CD14-positive monocyte (primary cell): ENCODE data around the gene AHSA1. TPM values are rescaled to one million over a fixed set of nuclear protein-coding genes. Genes with fewer than 3 reads are reported as not detected.

Source experiments
- DNase-seq, 3 donors: peaks; one replicate each; pipeline ENCODE4 v3.0.0-alpha.2; 2011 to 2022
- H2AFZ ChIP-seq: 2 replicates; pipeline ENCODE4 v1.6.0; 2012; ENCODE audit warnings: mild to moderate bottlenecking, low read depth, low read length, inconsistent platforms; ENCODE audit not compliant: insufficient read depth, poor library complexity, severe bottlenecking
- H3K27ac ChIP-seq, 2 donors: 1 replicate in 1 of 2; 2 replicates in 1 of 2; pipeline ENCODE4 v1.5.1; 2012 to 2013; ENCODE audit warnings: low read length in 2 of 2, control low read depth in 1 of 2, inconsistent platforms in 1 of 2, low read depth in 1 of 2, mild to moderate bottlenecking in 1 of 2
- H3K27me3 ChIP-seq, 2 donors: one replicate each; pipeline versions ENCODE4 v1.6.0 to v1.6.1; 2011 to 2013; ENCODE audit warnings: low read length in 2 of 2; ENCODE audit not compliant: control insufficient read depth in 2 of 2, insufficient read depth in 2 of 2
- H3K36me3 ChIP-seq, 2 donors: replicated peaks in 1 of 2; 1 replicate in 1 of 2; 2 replicates in 1 of 2; pipeline versions ENCODE4 v1.5.1 to v1.6.1; 2012 to 2013; ENCODE audit warnings: low read length in 2 of 2, control low read depth in 1 of 2, inconsistent platforms in 1 of 2, mild to moderate bottlenecking in 1 of 2; ENCODE audit not compliant: insufficient read depth in 2 of 2, control insufficient read depth in 1 of 2
- H3K4me1 ChIP-seq, 2 donors: 1 replicate in 1 of 2; 2 replicates in 1 of 2; pipeline versions ENCODE4 v1.5.1 to v1.6.1; 2012 to 2013; ENCODE audit warnings: low read length in 2 of 2, control low read depth in 1 of 2, inconsistent platforms in 1 of 2, mild to moderate bottlenecking in 1 of 2, moderate library complexity in 1 of 2; ENCODE audit not compliant: insufficient read depth in 2 of 2, control insufficient read depth in 1 of 2
- H3K4me2 ChIP-seq: replicated peaks from 2 replicates; pipeline ENCODE3; 2012; ENCODE audit warnings: low read length, moderate library complexity, mild to moderate bottlenecking; ENCODE audit not compliant: poor library complexity, severe bottlenecking; ENCODE audit errors: extremely low read depth
- H3K4me3 ChIP-seq, 3 experiments: fragments of 200-600 bp in 1 of 3; sonication (generic) in 1 of 3; replicated peaks in 1 of 3; 1 replicate in 2 of 3; 2 replicates in 1 of 3; pipeline ENCODE4 v1.5.1; 2011 to 2013; ENCODE audit warnings: low read length in 3 of 3, mild to moderate bottlenecking in 3 of 3, control low read depth in 2 of 3, low read depth in 2 of 3, inconsistent platforms in 1 of 3, moderate library complexity in 1 of 3
- H3K79me2 ChIP-seq: 2 replicates; pipeline ENCODE4 v1.6.0; 2012; ENCODE audit warnings: mild to moderate bottlenecking, control low read depth, inconsistent platforms, low read length, moderate library complexity; ENCODE audit not compliant: insufficient read depth
- H3K9ac ChIP-seq: 2 replicates; pipeline ENCODE4 v1.6.0; 2017; ENCODE audit warnings: low read length, mild to moderate bottlenecking; ENCODE audit not compliant: insufficient read depth, poor library complexity, severe bottlenecking
- H3K9me3 ChIP-seq, 2 donors: replicated peaks in 1 of 2; 1 replicate in 1 of 2; 2 replicates in 1 of 2; pipeline versions ENCODE4 v1.5.1 to v1.6.1; 2012 to 2013; ENCODE audit warnings: low read length in 2 of 2, control low read depth in 1 of 2; ENCODE audit not compliant: control insufficient read depth in 1 of 2, insufficient read depth in 1 of 2
- H4K20me1 ChIP-seq: 2 replicates; pipeline ENCODE4 v1.6.0; 2012; ENCODE audit warnings: mild to moderate bottlenecking, low read length, control low read depth, moderate library complexity; ENCODE audit not compliant: insufficient read depth
- H3K27ac Mint-ChIP-seq, 7 donors: one replicate each; pipeline ENCODE4 v1.8.0; 2020; ENCODE audit warnings: mild to moderate bottlenecking in 7 of 7, mixed read lengths in 7 of 7, moderate library complexity in 6 of 7, inconsistent platforms in 2 of 7
- H3K27me3 Mint-ChIP-seq, 3 donors: one replicate each; pipeline ENCODE4 v1.8.0; 2021 to 2022; ENCODE audit warnings: low read depth in 3 of 3, mild to moderate bottlenecking in 3 of 3, mixed read lengths in 3 of 3, moderate library complexity in 3 of 3, inconsistent platforms in 1 of 3
- H3K36me3 Mint-ChIP-seq, 2 donors: one replicate each; pipeline ENCODE4 v1.8.0; 2020; ENCODE audit warnings: mixed read lengths in 2 of 2, inconsistent platforms in 1 of 2, mild to moderate bottlenecking in 1 of 2
- H3K4me1 Mint-ChIP-seq: one replicate; pipeline ENCODE4 v1.8.0; 2020; ENCODE audit warnings: mild to moderate bottlenecking, mixed read lengths
- H3K4me3 Mint-ChIP-seq, 2 donors: one replicate each; pipeline ENCODE4 v1.8.0; 2020; ENCODE audit warnings: mild to moderate bottlenecking in 2 of 2, mixed read lengths in 2 of 2, moderate library complexity in 1 of 2
- H3K9me3 Mint-ChIP-seq, 7 donors: one replicate each; pipeline ENCODE4 v1.8.0; 2020 to 2022; ENCODE audit warnings: mixed read lengths in 7 of 7, mild to moderate bottlenecking in 6 of 7, moderate library complexity in 6 of 7, inconsistent platforms in 2 of 7
- WGBS: methylation state at CpG from one replicate; pipeline ENCODE4 v1.1.5; 2013; ENCODE audit warnings: missing lambda C conversion rate; ENCODE audit not compliant: insufficient coverage; 5-methylcytosine and 5-hydroxymethylcytosine counted together
- intact Hi-C, 2 donors: fragments of 100-400 bp; cut with micrococcal nuclease; formaldehyde crosslinking; loops; one replicate each; pipeline versions ENCODE4 v1.15.0 to v1.15.1; 2023
- polyA plus RNA-seq, 3 donors: library from polyadenylated mRNA; depleted of rRNA in 1 of 3; unstranded in 2 of 3; stranded (reverse) in 1 of 3; fragments of 300-500 nt in 2 of 3; fragments of >200 nt in 1 of 3; fragmentation: Illumina TruSeq in 2 of 3; gene quantifications; 1 replicate in 2 of 3; 2 replicates in 1 of 3; pipeline ENCODE4 v1.2.3, GENCODE V29; 2012 to 2021
- TF ChIP-seq, protein P1 (sequence below): fragments of 200-600 bp; IDR thresholded peaks from one replicate; pipeline ENCODE4 v1.8.0; 2022; ENCODE audit warnings: antibody characterized with exemption, mild to moderate bottlenecking

AHSA1 gene
- polyA plus RNA-seq, 3 donors = 59.5 to 72.5 (median 71.5) TPM

DNA sequence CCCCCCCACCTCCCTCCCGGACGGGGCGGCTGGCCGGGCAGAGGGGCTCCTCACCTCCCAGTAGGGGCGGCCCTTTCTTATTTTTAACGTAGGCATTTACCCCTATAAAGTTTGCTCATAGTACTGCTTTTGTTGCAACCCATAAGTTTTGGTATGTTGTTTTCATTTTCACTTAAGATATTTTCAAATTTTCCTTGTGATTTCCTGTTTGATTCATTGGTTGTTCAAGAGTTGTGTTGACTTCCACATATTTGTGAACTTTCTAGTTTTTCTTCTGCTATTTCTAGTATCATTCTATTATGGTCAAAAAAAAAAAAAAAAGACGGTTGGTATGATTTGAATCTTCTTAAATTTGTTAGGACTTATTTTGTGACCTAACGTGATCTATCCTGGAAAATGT, 41.1 kb upstream of the AHSA1 start:
- H3K4me3 ChIP-seq = peak overlapping the region in 1 of 3 experiments; percentile 20
- no peak overlapping the region for H2AFZ ChIP-seq
- WGBS = no CpG with 5 or more reads among the region's 8 CpGs
- peak overlapping the region in 1 of 2 donors; percentile 31 for H3K27ac ChIP-seq
- H3K9ac ChIP-seq = no peak overlapping the region
- no peak for DNase-seq
- H3K4me1 ChIP-seq = peaks cover 0 to 7% of the 10 kb centered on the region in 2 donors
- no peaks in the 10 kb centered on the region for H3K27me3 ChIP-seq
- Mint-ChIP-seq H3K36me3 (peaks cover 8 to 14% of the 10 kb centered on the region in 2 donors), H3K9me3 (peaks cover 13 to 27% (median 20%) of the 10 kb centered on the region in 7 donors), H3K27ac (peak overlapping the region in 1 of 7 donors; percentile 5), H3K4me3 (peak overlapping the region in 1 of 2 donors; percentile 54), H3K27me3 (no peaks in the 10 kb centered on the region), H3K4me1 (peaks cover 14% of the 10 kb centered on the region)
- H3K9me3 ChIP-seq = peaks cover 19 to 24% of the 10 kb centered on the region in 2 donors
- H3K36me3 ChIP-seq = peaks cover 5 to 16% of the 10 kb centered on the region in 2 donors
- no peaks in the 10 kb centered on the region for H3K79me2 ChIP-seq
- H3K4me2 ChIP-seq = no peak overlapping the region
- TF ChIP-seq, protein P1, sequence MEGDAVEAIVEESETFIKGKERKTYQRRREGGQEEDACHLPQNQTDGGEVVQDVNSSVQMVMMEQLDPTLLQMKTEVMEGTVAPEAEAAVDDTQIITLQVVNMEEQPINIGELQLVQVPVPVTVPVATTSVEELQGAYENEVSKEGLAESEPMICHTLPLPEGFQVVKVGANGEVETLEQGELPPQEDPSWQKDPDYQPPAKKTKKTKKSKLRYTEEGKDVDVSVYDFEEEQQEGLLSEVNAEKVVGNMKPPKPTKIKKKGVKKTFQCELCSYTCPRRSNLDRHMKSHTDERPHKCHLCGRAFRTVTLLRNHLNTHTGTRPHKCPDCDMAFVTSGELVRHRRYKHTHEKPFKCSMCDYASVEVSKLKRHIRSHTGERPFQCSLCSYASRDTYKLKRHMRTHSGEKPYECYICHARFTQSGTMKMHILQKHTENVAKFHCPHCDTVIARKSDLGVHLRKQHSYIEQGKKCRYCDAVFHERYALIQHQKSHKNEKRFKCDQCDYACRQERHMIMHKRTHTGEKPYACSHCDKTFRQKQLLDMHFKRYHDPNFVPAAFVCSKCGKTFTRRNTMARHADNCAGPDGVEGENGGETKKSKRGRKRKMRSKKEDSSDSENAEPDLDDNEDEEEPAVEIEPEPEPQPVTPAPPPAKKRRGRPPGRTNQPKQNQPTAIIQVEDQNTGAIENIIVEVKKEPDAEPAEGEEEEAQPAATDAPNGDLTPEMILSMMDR = no peak
- intact Hi-C loops = no loop called here
- no peaks in the 10 kb centered on the region for H4K20me1 ChIP-seq

DNA sequence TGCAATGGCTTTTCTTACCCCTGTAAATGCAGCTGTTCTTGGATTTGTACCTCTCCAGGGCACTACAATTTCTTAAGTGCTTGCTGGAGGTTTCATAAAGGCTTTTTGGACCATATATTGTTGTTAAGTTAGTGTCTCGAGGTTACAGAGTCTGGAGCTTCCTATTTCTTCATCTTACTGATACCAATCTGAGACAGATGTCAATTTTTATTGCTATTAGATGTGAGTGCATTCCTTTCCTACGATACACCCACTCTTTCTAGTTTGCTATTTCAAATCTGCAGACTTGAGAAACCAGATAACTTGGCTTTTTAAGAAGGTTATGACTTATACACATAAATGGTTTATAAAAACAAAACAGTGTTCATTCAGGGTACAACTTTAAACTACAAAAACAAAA, 36.7 kb upstream of the AHSA1 start:
- no CpG with 5 or more reads among the region's 2 CpGs for WGBS
- Histone ChIP-seq H3K4me1 (peaks cover 0 to 7% of the 10 kb centered on the region in 2 donors), H3K27ac (no peak overlapping the region), H3K9me3 (peaks cover 19 to 24% of the 10 kb centered on the region in 2 donors), H3K27me3 (no peaks in the 10 kb centered on the region), H3K4me3 (no peak overlapping the region), H3K79me2 (no peaks in the 10 kb centered on the region), H3K4me2 (no peak overlapping the region), H3K36me3 (peaks cover 34 to 59% of the 10 kb centered on the region in 2 donors), H4K20me1 (no peaks in the 10 kb centered on the region), H2AFZ (no peak overlapping the region), H3K9ac (no peak overlapping the region)
- TF ChIP-seq, protein P1 = no peak
- peaks cover 10 to 28% (median 20%) of the 10 kb centered on the region in 7 donors for H3K9me3 Mint-ChIP-seq
- H3K27me3 Mint-ChIP-seq = no peaks in the 10 kb centered on the region
- intact Hi-C loops = no loop called here
- no peak overlapping the region for H3K4me3 Mint-ChIP-seq
- no peak overlapping the region for H3K27ac Mint-ChIP-seq
- peaks cover 42 to 53% of the 10 kb centered on the region in 2 donors for H3K36me3 Mint-ChIP-seq
- H3K4me1 Mint-ChIP-seq = peaks cover 8% of the 10 kb centered on the region
- no peak for DNase-seq
